HEK293 (cell line): ENCODE measurements around the gene SLAMF8.

ENCODE experiments used
- CTCF ChIP-seq: fragments of 450-650 bp; formaldehyde crosslinking; IDR thresholded peaks from 2 replicates; pipeline ENCODE4 v1.5.1; 2016; ENCODE audit warnings: missing biosample characterization, missing genetic modification characterization
- MYNN ChIP-seq: fragments of 450-650 bp; formaldehyde crosslinking; IDR thresholded peaks from 2 replicates; pipeline ENCODE4 v1.5.1; 2016; ENCODE audit warnings: missing biosample characterization, missing genetic modification characterization, borderline replicate concordance
- PBX3 ChIP-seq: sonication (generic); formaldehyde crosslinking; IDR thresholded peaks from 2 replicates; pipeline ENCODE4 v1.8.1; 2022; ENCODE audit warnings: mild to moderate bottlenecking, moderate library complexity, missing genetic modification reagents
- SP2 ChIP-seq: fragments of 450-650 bp; formaldehyde crosslinking; IDR thresholded peaks from 2 replicates; pipeline ENCODE4 v1.5.1; 2016; ENCODE audit warnings: missing biosample characterization, missing genetic modification characterization
- ZBTB11 ChIP-seq: fragments of 450-650 bp; formaldehyde crosslinking; conservative IDR thresholded peaks from 2 replicates; pipeline ENCODE4 v1.5.1; 2016; ENCODE audit warnings: low read depth, missing biosample characterization, missing genetic modification characterization
- ZNF292 ChIP-seq: fragments of 450-650 bp; formaldehyde crosslinking; IDR thresholded peaks from 2 replicates; pipeline ENCODE4 v1.5.1; 2016; ENCODE audit warnings: low read depth, missing biosample characterization, missing genetic modification characterization, borderline replicate concordance
- ZNF398 ChIP-seq: fragments of 450-650 bp; formaldehyde crosslinking; IDR thresholded peaks from 2 replicates; pipeline ENCODE4 v1.5.1; 2017; ENCODE audit warnings: missing biosample characterization, missing genetic modification characterization
- ZNF473 ChIP-seq: fragments of 450-650 bp; formaldehyde crosslinking; IDR thresholded peaks from 2 replicates; pipeline ENCODE4 v1.5.1; 2017; ENCODE audit warnings: missing biosample characterization, missing genetic modification characterization
- ZNF488 ChIP-seq: fragments of 450-650 bp; formaldehyde crosslinking; IDR thresholded peaks from 2 replicates; pipeline ENCODE4 v1.5.1; 2016; ENCODE audit warnings: missing biosample characterization, missing genetic modification characterization
- ZNF513 ChIP-seq: fragments of 450-650 bp; IDR thresholded peaks from 2 replicates; pipeline ENCODE4 v1.5.1; 2018; ENCODE audit warnings: missing biosample characterization, missing genetic modification characterization
- ZNF580 ChIP-seq: fragments of 450-650 bp; formaldehyde crosslinking; IDR thresholded peaks from 2 replicates; pipeline ENCODE4 v1.5.1; 2016; ENCODE audit warnings: missing biosample characterization, missing genetic modification characterization
- ZNF677 ChIP-seq: fragments of 450-650 bp; IDR thresholded peaks from 2 replicates; pipeline ENCODE4 v1.5.0; 2018; ENCODE audit warnings: missing biosample characterization, mild to moderate bottlenecking, missing genetic modification characterization, moderate library complexity

GRCh38 chr1:159827102-159827490 lies 423 bp downstream of the SLAMF8 start:
- TF ChIP-seq SP2 (tag by site-specific recombination) (no peak), ZNF488 (no peak), ZNF580 (no peak), CTCF (tag by site-specific recombination) (no peak), ZNF398 (tag by site-specific recombination) (no peak), ZNF677 (tag by site-specific recombination) (no peak), ZNF292 (tag by site-specific recombination) (no peak), ZBTB11 (tag by site-specific recombination) (no peak), ZNF473 (tag by site-specific recombination) (no peak), MYNN (no peak), ZNF513 (no peak), PBX3 (CRISPR knock-in tag) (no peak)
